Measurements from ENCODE around the gene SH3BP2.

Gene SH3BP2

DNA sequence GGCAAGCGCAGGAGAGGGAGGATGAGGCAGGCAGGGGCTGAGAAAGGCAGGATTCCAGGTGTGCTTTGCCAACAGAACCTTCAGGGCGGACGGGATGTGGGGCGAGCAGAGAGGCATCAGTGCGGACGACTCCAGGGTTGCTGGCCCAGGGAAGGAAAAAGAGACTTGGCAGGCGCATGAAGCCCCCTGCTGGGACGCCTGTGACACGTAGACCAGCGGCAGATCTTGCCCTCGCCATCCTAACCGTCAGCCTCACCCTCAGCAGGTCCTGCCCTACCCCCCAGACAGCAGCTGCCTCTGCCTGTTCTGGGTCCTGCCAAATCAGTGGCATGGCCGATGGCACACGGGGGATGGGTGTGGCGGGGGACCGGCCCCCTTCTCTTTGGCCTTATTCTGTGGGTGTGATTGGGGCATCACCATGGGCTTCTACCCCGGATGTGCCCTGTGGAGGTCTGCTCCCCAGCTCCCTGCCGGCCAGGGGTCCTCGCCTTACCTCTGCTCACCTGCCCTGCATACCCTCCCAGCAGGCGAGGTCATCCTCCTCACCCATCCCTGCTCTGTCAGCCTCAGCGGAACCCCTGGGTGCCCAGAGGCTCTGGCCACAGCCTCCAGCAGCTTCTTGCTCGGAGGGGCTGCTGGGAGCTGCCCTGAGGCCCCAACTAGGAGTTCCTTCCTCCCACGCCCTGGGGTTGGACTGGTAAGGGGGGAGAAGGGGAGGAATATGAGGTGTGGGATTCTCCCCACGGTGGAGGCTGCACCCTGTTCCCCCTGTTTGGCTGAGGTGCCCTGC is 2.9 kb upstream of the SH3BP2 start:
- no peak for FAIRE-seq
- no peak for DNase-seq (ENCODE audit: extremely low spot score, insufficient read length, low read depth)

DNA sequence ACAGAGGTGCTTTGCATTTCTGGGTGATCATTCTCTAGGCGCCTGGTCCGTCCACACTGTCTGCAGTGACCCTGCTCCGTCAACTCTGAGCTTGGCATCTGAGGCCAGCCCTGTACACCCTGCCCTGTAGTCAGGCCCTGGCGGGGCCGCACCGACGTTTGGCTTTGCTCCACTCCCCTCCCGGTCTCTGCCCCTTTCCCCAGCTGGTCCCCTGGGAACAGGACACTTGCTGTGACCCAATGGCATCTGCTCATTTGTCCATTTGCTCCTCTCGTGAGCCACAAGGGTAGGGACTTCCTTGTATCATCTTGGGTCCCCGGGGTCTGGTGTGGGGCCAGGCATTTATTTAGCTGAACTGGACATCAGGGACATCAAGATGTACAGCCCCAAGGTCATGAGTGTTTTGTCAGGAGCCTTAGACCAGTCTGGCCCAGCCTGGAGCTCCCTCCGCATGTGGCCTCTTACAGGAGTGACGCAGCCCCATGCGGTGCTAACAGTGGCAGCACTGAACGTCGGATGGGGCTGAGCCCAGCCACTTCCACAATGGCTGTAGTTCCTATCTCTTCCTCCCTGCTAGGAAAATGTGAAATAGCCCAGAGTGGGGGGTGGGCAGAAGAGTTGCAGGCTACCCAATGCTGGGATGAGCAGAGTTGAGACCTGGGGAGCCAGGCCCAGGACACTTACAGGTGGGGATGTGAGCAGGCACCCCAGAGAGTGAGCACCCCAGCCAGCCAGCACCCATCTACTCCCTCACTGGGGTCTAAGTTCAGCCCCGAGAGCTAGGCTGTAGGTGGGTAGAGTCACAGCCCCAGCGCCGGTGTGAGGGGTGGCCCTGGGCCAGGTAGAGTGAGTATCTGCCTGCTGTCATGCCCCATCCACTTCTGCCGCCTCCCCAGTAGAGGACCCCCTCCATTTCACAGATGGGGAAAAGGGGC is 2.0 kb upstream of the SH3BP2 start:
- DNase-seq (ENCODE audit: extremely low spot score, insufficient read length, low read depth), result no peak

DNA sequence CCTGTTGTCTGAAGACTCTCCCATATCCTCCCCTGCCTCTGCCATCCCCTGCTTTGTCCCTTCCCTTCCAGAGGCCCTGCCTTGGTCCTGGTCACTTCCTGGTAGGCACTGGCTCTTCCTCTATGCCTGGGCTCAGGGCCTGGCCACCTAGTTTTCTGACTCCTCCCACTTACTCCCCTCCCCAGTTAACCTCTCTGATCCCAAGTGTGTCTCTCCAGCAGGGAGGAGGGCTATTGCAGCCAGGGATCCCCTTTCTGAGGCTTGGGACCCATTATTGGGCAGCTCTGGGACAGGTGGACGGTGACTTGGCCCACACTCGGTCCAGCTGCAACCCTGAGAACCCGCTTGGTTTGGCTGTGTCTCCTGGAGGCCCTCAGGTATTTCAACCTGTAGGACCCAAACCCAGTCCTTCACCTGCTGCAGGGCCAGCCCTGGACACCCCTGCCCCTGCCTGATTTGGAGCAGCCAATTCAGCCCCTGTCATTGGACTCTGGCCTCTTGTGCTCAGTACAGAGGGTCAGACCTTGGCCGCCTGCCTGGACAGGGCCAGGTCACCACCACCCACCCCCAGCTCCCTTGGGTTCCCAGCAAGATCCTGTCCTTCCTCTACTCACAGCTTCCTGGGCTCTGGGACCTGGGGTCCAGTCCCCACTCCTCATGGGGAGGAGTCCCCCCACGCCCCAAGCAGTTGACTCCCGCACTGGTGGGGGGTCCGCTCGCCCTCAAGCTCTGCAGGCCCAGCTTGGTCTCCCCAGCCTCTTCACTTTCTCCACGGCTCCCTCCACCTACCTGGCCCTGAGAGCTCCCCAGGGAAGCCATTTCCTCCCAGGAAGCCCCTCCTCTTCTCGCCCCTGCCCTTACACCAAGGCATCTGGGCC is 1.1 kb upstream of the SH3BP2 start:
- DNase-seq (ENCODE audit: extremely low spot score, insufficient read length, low read depth) (no peak), FAIRE-seq (no peak)

More for the DNA sequence above, 2.0 kb upstream of the SH3BP2 start:
- FAIRE-seq, result no peak

DNA sequence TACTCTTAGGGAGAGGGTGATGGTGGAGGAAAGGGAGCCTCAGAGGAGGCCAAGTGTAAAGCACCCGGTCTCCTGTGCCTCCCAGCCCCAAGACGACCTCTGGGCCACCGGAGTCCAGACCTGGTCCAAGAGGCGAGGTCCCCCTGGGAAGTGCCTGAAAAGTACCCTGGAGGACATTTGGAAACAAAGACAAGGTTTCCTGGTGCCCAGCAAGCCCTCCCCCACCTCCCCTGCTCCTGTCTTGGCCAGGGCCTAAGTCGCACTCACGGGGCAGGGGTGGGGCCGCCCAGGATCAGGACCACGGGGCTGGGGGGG is 532 bp upstream of the SH3BP2 start:
- no peak for FAIRE-seq
- no peak for DNase-seq (ENCODE audit: extremely low spot score, insufficient read length, low read depth)

DNA sequence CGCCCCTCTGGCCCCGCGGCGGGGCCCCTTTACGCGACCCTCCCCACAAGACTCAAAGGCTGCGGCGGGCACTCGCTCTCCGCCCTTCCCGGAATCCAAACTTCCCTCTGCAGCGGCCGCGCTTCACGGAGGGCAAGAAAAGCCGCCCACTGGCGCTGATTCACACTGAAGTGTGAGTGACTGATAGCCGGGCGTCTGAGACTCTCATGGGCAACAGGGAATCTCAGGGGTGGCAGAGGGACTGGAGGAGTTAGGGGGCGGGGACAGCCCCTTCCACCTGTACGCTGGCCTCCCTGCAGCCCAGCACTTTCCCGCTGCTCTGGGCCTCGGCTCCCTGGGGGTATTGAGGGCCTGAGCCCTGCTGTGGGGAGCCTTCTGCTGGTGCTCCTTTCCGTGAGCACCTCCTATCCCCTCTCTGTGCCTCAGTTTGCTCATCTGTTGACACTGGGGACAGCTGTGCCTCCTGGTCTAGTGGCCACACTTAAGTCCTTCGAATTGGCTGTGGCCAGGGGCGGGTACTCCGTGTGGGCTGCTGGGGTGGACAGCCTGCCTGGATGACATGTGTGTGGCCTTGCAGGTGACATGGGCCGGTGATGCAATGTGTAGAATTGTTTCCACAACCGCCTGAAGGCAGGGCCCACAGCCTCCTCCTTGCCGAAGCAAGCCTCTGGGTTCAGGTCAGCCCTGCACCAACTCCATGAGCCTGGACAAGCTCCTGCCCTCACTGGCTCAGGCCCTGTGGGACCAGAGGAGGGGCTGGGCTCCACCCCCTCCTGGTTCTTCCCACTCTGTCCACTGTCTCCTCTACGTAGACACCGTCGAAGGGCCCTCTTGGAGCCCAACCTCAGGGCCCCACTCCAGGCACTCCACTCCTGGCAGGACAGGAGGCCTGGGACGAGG is 951 bp downstream of the SH3BP2 start:
- no peak for DNase-seq (ENCODE audit: extremely low spot score, insufficient read length, low read depth)

DNA sequence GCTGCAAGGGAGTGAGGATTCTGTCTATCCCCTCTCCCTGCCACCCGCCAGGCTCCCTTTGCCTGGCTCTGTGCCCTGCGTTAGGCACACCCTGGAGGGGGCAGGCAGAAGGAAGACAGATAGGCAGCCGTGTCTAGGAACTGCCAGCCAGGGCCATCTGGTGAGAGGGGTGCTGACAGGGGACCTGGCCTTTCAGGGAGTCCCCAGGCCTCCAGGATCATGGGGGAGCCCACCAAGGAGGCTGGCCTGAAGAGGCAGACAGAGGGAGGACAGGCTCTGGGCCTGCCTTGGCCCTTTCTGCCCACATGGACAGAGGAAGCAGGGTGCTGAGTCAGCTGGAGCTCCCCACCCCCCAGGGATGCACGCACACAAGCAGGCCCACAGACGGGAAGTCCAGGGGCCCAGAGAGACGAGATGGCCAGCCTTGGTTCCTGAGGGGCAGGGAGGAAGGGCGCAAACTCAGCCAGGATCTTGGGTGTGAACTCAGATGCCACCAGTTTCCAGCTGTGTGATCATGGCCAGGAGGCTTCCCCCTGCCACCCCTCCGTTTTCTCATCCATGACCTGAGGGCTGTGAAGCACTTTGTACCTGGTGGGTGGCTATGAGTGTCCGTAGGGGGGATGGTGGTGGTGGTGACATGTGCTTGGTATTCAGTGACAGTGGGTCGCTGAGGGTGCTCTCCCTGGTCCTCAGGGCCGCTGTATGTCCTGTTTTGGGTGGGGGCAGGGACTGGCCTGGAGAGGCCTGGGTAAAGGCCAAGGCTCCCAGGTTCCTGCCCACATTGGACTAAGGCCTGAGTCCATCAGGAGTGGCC is 1.8 kb downstream of the SH3BP2 start:
- FAIRE-seq, result no peak
- DNase-seq (ENCODE audit: extremely low spot score, insufficient read length, low read depth), result no peak

More for the DNA sequence above, 951 bp downstream of the SH3BP2 start:
- no peak for FAIRE-seq

DNA sequence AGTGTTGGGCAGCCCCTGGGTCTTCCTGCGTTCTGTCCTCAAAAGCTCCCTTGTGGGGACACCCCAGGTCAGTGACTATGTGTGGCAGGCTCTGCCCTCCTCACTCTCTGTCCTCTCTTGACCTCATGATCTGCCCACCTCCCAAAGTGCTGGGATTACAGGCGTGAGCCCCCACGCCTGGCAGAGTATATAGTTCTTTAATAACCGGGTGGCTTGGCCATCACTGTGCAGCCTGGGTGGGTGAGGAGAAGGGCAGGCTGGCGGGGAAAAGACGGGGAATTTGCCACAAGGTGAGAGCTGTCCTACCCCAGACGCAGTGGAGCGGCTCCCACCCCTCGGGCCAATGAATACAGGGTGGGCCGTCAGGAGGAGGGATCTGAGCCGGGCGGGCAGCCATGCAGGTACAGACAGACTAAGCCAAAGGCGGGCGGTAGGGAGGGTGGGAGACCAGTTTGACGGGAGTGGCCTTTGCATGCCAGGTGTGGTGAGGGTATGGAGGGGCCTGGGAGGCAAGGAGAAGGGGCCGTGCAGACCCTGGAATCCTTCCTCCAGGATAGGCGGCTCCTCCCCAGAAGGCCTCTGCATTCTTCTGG is 2.5 kb downstream of the SH3BP2 start:
- DNase-seq (ENCODE audit: extremely low spot score, insufficient read length, low read depth), result no peak

DNA sequence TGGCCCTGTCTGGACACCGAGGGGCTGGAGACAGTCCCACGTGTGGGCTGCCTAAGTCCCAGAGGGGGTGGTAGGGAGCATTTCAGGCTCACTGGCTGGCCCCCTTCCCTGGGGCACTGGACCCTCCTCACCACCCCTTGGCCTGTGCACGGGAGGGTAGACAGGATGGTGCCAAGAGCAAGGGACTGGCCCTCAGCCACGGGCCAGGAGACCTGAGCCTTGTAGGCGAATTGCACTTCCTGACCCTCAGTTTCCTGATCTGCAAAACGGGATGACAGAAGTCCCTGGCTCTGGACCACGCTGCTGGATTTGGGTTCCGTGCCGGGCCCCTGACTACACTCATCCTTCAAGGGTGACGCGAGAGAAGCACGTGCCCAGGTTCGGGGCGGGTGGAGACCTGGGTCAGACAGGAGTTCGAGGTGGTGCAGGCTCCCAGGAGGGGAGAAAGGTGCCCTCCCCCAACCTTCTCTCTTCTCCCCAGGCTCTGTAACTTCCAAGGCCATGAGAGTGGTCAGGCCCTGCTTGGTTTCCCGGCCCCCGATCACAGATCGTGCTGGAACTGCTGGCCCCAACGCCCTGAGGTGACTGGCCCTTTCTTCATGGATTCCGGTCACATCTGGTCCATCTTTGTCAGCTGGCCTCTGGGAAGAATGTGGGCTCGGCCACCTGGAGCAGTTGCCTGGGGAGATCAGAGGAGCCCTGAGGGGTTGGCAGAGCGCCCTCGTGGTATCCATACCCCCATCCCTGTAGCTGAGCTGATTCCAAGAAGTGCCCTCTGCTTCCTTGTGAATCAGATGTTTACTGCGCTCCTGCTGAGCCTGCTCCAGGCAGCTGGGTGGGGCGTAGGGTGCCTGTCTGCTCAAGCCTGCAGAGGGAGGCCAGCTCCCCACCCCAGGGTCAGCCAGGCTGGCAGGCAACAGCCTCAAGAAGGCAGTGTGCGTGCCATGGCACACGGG is 3.3 kb downstream of the SH3BP2 start:
- FAIRE-seq, result no peak

More for the DNA sequence above, 2.5 kb downstream of the SH3BP2 start:
- no peak for FAIRE-seq

DNA sequence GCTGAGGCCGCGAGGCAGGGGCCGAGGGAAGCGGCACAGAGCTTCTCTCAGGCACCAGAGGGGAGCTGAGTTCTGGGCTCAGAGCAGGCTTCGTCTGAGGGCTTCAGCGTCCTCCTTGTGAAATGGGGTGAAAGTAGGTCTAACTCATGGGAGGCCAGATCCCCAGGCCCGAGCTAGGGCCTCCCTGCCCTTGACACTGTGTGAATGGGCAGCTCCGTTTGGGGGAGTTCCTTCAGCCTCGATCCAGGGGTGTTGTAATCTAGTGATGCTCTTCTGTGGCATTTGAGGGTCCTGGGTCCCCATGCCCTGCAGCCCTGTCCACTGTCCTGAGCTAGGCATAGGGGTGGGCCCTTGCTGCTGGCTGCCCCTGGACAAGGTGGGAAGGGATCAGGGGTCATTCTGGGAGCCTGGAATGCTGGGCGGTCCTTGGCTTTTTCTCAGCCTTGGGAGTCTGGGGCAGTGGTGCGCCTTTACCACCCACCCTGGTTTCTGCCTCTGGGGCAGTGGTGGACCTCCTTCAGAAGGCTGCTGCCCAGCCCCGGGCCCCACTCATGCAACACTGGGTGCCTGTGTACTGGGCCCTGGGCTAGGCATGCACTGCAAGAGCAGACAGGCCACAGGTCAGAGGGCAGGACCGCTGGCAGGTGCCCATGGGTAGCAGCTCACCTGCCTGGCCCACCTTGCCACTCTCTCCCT is 4.1 kb downstream of the SH3BP2 start:
- DNase-seq (ENCODE audit: extremely low spot score, insufficient read length, low read depth) (no peak), FAIRE-seq (no peak)

More for the DNA sequence above, 3.3 kb downstream of the SH3BP2 start:
- DNase-seq (ENCODE audit: extremely low spot score, insufficient read length, low read depth), result no peak

DNA sequence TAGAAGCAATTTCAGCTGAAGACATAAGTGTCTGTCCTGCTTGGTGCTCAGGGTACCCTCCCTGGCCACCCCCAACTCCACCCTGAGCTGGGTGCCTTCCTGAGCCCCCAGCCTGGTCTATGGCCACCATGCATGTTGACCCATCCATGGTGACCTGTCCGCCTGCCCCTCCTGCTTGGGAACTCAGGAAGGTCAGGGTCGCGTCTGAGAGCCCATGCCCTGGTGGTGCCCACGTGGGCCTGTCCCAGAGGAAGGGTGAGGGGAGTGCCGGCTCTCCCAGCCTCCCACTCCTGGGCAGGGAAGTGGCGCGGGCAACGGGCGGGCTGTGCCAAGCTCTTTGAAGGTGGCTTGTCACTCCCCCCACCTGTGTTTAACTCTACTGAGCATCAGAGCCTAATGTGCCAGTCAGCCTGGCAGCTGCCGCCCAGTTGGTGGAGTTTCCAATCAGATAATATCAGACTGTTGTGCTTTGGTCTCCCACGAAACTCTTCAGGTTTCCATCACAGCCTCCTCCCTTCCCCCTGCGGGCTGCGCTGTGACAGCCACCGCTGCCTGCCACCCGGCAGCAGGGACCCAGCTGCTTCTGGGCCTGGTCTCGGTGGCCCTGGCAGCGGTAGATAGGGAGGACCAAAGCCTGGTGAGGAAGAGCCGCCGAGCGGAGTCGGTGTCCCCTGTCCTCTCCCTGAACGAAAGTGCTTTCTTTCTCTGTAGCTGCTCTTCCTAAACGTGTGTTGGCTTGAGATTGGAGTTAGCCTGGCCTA is 4.8 kb downstream of the SH3BP2 start:
- DNase-seq (ENCODE audit: extremely low spot score, insufficient read length, low read depth), result no peak
- FAIRE-seq, result no peak

DNA sequence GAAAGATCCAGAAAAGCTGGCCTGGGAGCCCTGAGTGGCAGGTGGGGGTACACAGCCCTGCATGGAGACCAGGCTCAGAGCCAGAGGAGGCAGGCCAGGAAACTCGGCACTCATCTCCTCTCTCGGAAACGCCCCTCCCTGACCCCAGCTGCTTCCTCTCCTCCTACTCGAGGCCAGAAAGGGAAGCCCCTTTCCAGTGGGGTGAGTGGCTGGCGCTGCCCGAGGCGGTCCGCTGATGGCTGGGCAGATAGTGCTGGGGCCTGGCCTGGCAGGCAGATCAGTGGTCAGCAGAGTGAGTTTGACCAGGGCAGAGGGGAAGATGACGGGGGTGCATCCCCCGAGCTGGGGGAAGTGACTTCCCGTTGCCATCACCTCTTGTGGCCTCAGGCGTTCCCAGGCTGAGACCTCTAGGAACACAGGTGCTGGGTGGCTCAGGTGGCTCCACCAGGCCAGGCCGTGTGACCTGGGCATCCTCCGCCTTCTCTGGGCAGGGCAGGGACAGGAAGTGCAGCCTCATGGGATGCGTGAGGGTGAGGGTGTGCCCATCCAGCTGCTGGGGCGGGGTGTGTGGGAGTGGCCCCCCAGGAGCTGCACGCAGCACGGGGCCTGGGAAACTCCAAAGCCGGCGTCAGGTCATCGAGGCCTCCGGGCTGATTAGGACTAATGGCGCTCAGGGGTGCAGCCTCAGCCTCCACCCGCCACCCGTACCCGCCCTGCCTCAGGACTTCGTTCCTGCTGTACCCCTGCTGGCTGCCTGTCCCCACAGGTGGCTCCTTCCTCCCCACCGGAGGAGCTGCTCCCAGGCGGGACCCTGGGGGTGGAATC is 5.7 kb downstream of the SH3BP2 start:
- no peak for DNase-seq (ENCODE audit: extremely low spot score, insufficient read length, low read depth)
- FAIRE-seq, result peak; percentile 84

DNA sequence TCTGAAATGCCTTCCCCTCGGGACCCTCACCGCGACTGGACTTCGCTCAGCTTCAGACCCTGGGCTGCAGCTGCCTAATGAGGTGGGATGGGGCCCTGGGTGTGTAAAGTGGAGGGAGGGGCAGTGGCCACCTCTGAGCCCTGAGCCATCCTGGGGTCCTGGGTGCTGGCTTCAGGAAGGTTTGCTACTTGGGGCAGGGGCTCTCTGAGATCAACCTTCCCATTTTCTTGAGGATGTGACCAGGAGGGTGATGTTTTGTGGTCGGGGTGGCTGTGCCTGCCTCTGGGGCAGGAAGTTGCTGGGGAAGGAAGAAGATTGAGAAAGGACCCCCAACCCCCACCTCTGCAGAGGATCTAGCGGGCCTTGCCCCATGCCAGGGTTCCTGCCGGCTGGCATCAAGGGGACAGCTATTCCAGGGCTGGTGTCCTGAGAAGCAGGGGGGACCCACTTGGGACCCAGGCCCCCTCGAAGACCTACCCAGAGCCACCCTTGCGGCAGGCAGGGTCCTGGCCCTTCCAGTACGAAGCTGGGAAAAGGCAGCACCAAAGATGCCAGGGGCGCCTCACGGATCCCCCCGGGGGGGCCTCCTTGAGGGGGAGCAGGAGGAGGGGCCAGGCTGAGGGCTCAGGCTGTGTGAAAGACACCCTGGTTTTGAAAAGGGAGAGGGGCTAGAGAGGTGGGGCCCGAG is 6.5 kb downstream of the SH3BP2 start:
- DNase-seq (ENCODE audit: extremely low spot score, insufficient read length, low read depth) (no peak), FAIRE-seq (no peak)

DNA sequence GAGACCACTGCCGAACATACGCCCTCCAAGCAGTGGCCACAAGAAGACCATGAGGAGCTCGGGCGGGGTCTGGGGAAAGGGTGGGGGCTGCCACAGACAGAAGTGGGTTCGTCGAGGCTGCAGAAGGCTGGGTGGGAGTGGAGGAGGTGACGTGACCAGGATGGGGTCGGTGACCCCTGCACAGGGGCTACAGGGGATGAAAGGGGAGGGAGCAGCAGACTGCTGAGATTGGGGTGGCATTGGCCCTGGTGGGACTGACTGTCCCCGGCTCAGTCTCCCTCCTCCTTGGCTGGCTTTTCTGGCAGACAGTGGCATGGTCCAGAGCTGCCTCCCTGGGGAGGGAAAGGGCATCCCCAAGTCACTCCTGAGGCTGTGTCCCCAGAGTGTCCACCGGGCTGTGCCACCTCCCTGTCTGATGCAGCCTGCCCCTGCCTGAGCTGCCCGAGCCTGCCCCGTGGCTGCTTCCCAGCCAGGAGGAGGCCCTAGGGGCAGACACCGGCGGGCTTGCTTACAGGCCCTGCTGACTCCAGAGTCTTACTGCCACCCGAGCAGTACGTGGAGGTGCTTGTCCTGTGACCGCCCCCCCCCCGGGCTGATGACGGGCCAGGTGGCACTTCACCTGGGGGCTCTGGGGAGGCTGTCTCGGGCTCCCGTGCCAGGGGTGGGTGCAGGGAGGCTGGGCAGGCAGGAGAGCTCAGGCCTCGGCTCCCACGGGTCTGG is 7.2 kb downstream of the SH3BP2 start:
- FAIRE-seq (no peak), DNase-seq (ENCODE audit: extremely low spot score, insufficient read length, low read depth) (no peak)

All from GM18507 (cell line).